Body of pancreas (tissue), 4 donors: ENCODE results near the gene PLAAT4. TPM values are rescaled to one million over a fixed set of nuclear protein-coding genes. Genes with fewer than 3 reads are reported as not detected.
"Not testable (repeated sequence)": the region's sequence is repeated elsewhere in the genome, so short reads cannot be mapped to it uniquely, and the experiment has no call there.

Experiments
- ATAC-seq: fragments of 150-250 bp; one replicate; pipeline ENCODE4 v1.9.1; 2016
- DNase-seq, 4 donors: peaks; one replicate each; pipeline ENCODE4 v3.0.0-alpha.2; 2019
- H3K27ac ChIP-seq, 4 donors: fragments of 200-600 bp; sonication (generic); 1 replicate in 3 of 4; 2 replicates in 1 of 4; pipeline versions ENCODE4 v1.5.1 to v1.6.1; 2016 to 2019; ENCODE audit warnings: mild to moderate bottlenecking in 1 of 4, mixed read lengths in 1 of 4, moderate library complexity in 1 of 4
- H3K27me3 ChIP-seq, 2 donors: fragments of 200-600 bp; sonication (generic); one replicate each; pipeline ENCODE4 v1.6.0; 2016; ENCODE audit warnings: mild to moderate bottlenecking in 1 of 2
- H3K36me3 ChIP-seq, 2 donors: fragments of 200-600 bp; sonication (generic); replicated peaks in 1 of 2; 2 replicates each; pipeline ENCODE4 v1.5.1; 2016; ENCODE audit warnings: low read depth in 2 of 2; ENCODE audit not compliant: insufficient read depth in 1 of 2
- H3K4me1 ChIP-seq: fragments of 200-600 bp; sonication (generic); one replicate; pipeline ENCODE4 v1.6.0; 2016
- H3K4me3 ChIP-seq, 2 donors: fragments of 200-600 bp; sonication (generic); 1 replicate in 1 of 2; 2 replicates in 1 of 2; pipeline ENCODE4 v1.5.1; 2016 to 2019
- H3K9me3 ChIP-seq, 3 donors: fragments of 200-600 bp; sonication (generic); 1 replicate in 2 of 3; 2 replicates in 1 of 3; pipeline ENCODE4 v1.5.1; 2016
- POLR2A ChIP-seq, 3 donors: fragments of 450-650 bp; IDR thresholded peaks; one replicate each; pipeline ENCODE4 v1.6.1; 2016; ENCODE audit warnings: antibody characterized with exemption in 3 of 3, mild to moderate bottlenecking in 2 of 3
- WGBS, 2 donors: methylation state at CpG; one replicate each; pipeline ENCODE4 v1.1.5; 2017; 5-methylcytosine and 5-hydroxymethylcytosine counted together
- intact Hi-C: fragments of 100-400 bp; cut with DNase I; formaldehyde crosslinking; loops from one replicate; pipeline ENCODE4 v1.15.1; 2023
- total RNA-seq, 2 donors: library from RNA; depleted of rRNA; stranded (reverse); fragments of >200 nt; gene quantifications; one replicate each; pipeline ENCODE4 v1.1.0, GENCODE V29; 2016
- TF ChIP-seq, protein P1 (sequence below), 7 experiments: fragments of 450-650 bp in 4 of 7; fragments of 200-600 bp in 3 of 7; sonication (generic) in 3 of 7; IDR thresholded peaks; one replicate each; pipeline ENCODE4 v1.5.1; 2016 to 2019; ENCODE audit warnings: antibody characterized with exemption in 7 of 7

PLAAT4 gene
- total RNA-seq, 2 donors from 2014 or later = 4.0 to 14.5 TPM

DNA sequence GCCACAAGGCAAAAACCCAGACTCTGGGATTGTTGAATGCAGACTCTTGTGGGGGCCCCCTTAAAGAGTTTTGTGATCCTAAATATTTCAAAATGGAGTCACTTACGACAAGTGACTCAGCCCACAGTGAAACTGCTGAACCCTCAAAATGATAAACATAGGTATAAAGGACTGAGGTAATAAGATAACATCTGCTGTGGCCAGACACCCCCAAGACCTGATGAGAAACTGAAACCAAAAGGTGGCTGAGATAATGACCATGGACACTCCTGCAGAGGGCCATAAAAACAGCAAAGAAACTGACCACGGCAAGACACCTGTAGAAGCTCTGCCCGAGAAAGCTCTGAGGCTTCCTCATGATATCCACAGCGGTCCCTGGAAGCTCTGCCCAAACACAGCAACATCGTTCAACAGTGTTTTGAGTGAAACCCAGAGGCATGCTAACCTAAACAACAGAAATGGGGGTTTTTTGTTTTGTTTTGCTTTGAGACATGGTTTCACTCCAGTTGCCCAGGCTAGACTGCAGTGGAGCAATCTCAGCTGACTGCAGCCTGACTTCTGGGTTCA lies 1.6 kb upstream of the PLAAT4 start:
- Histone ChIP-seq H3K4me3 (no peak overlapping the region), H3K27me3 (no peaks in the 10 kb centered on the region), H3K36me3 (no peaks in the 10 kb centered on the region), H3K27ac (no peak overlapping the region), H3K4me1 (peaks cover 25% of the 10 kb centered on the region), H3K9me3 (no peaks in the 10 kb centered on the region)
- intact Hi-C loops = no loop called here
- WGBS, 2 donors = 85 to 94% methylated on average over 5 of the region's 5 CpGs
- TF ChIP-seq, protein P1, sequence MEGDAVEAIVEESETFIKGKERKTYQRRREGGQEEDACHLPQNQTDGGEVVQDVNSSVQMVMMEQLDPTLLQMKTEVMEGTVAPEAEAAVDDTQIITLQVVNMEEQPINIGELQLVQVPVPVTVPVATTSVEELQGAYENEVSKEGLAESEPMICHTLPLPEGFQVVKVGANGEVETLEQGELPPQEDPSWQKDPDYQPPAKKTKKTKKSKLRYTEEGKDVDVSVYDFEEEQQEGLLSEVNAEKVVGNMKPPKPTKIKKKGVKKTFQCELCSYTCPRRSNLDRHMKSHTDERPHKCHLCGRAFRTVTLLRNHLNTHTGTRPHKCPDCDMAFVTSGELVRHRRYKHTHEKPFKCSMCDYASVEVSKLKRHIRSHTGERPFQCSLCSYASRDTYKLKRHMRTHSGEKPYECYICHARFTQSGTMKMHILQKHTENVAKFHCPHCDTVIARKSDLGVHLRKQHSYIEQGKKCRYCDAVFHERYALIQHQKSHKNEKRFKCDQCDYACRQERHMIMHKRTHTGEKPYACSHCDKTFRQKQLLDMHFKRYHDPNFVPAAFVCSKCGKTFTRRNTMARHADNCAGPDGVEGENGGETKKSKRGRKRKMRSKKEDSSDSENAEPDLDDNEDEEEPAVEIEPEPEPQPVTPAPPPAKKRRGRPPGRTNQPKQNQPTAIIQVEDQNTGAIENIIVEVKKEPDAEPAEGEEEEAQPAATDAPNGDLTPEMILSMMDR (IDR thresholded peaks at IDR 0.05) = no peak
- no peak for TF ChIP-seq POLR2A (IDR thresholded peaks at IDR 0.05)
- DNase-seq (no peak), ATAC-seq (no peak)

DNA sequence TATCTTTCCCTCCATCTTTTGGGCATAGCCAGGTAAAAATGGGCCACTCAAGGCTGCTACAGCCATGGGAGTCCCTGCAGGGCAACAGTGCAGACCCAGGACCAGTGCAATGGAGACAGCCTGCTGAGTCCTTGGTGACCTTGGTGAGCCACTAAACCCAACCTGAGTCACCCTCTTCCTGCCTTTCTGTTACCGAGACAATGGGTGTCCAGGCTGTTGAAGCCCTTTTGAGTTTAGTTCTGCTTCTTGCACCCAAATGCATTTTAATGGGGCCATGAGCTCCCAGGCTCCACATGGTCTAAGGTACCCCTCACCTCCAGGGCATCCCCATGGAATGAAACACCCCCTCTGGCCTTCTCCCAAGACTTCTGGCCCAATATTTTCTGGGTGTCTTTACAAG lies 874 bp upstream of the PLAAT4 start:
- WGBS, 2 donors = 72 to 90% methylated on average over 1 of the region's 1 CpG
- Histone ChIP-seq H3K4me3 (no peak overlapping the region), H3K9me3 (no peaks in the 10 kb centered on the region), H3K27ac (no peak overlapping the region), H3K4me1 (peaks cover 25% of the 10 kb centered on the region), H3K27me3 (no peaks in the 10 kb centered on the region), H3K36me3 (no peaks in the 10 kb centered on the region)
- DNase-seq (no peak), ATAC-seq (no peak)
- TF ChIP-seq, protein P1 (IDR thresholded peaks at IDR 0.05) = no peak
- no peak for TF ChIP-seq POLR2A (IDR thresholded peaks at IDR 0.05)
- intact Hi-C loops = no loop called here

DNA sequence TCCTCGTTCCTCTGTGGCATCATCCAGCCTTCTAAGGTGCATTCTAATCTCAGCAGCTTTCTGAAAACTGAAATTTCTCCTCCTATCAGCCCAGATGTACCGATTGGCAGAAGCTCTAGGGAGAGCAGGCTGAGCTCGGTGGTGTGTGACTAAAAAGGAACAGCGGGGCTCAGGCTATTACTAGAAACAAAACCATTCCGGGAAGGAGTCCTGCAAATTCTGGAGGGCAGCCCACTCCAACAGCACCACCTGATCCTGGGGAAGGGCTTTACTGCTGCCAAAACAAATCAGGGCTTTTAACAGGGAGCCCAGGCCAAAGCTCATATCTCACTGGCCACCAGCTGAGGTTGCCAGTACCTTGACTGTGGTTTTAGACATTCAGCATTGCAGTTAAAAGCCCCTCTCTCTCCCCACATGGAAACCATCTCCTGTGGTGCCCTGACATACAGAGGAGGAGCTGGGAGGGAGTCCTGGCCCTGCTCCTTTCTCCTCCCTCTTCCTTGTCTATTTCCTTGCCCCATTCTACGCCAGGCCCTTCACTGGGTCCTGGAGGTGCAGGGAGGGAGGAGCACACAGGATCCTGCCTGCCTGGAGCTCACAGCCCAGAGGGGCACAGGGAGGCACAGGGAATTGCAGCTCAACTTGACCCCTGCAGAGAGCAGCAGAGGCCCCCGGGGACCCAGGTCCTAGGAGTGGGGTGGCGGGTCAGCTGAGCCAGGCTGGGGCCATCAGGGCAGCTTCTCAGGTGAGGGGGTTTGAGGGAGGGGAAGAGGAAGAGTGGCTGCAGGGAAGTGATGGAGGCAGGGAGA lies 889 bp downstream of the PLAAT4 start:
- Histone ChIP-seq H3K4me1 (peaks cover 25% of the 10 kb centered on the region), H3K27ac (peak overlapping the region; percentile 18 to 84 (median 70)), H3K27me3 (no peaks in the 10 kb centered on the region), H3K9me3 (no peaks in the 10 kb centered on the region), H3K4me3 (peak overlapping the region in 1 of 2 donors; percentile 4), H3K36me3 (no peaks in the 10 kb centered on the region)
- TF ChIP-seq POLR2A (IDR thresholded peaks at IDR 0.05) = peak in 1 of 3 donors; percentile 52
- TF ChIP-seq, protein P1 (IDR thresholded peaks at IDR 0.05) = no peak
- WGBS, 2 donors = 27 to 32% methylated on average over 7 to 8 of the region's 8 CpGs
- DNase-seq (peak; percentile 65 to 86 (median 76)), ATAC-seq (peak; percentile 80)
- intact Hi-C loops = no loop called here

DNA sequence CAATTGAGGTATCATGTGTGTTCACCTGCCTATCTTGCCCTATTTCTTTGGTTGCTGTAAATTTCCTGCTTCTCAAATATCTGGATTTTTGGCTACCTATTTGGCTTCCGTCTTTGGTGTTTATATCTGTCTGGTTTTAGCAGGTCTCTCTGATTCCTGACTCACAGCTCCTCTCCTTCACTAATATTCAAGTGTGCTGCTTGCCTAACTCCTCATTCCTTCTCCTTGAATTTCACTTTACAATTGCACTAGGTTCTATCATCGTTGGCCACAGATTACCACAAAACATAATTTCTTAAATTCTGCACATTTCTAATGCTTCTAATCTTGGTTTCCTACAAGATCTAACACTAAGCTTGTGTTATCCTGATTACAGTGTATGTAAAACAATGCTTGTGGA lies 5.9 kb downstream of the PLAAT4 start:
- H3K9me3 ChIP-seq, DNase-seq, H3K27me3 ChIP-seq, ATAC-seq, intact Hi-C loops, H3K4me3 ChIP-seq, H3K27ac ChIP-seq, H3K36me3 ChIP-seq: not testable (repeated sequence)
- WGBS, 2 donors = 68 to 78% methylated on average over 2 of the region's 2 CpGs
- H3K4me1 ChIP-seq = peaks cover 11% of the 10 kb centered on the region

DNA sequence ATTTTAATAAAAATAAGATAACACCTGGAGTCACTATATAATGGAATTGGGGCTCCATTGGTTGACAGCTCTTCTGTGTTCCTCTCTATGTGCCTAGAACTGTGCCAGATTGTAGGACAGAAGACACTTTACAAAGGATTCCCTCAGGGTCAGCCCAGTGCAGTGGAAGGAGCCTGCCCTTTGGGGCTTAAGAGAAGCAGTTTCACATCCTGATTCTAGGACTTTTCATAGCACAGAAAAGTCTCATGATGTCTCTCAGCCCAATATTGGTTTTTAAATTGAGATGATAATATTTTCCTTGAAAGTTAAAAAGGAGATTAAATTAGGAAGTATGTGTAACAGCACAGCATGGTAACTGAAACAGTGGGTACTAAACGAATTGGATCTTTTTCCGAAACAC lies 7.1 kb downstream of the PLAAT4 start:
- H3K9me3 ChIP-seq = no peaks in the 10 kb centered on the region
- TF ChIP-seq, protein P1 (IDR thresholded peaks at IDR 0.05) = no peak
- TF ChIP-seq POLR2A (IDR thresholded peaks at IDR 0.05) = no peak
- H3K4me3 ChIP-seq = no peak overlapping the region
- no peak overlapping the region for H3K27ac ChIP-seq
- H3K27me3 ChIP-seq = no peaks in the 10 kb centered on the region
- ATAC-seq = no peak
- H3K4me1 ChIP-seq = no peaks in the 10 kb centered on the region
- DNase-seq = no peak
- H3K36me3 ChIP-seq = no peaks in the 10 kb centered on the region
- intact Hi-C loops = no loop called here
- 84 to 89% methylated on average over 2 of the region's 2 CpGs for WGBS, 2 donors
